Measurements from ENCODE around the gene LUZP1.

DNA sequence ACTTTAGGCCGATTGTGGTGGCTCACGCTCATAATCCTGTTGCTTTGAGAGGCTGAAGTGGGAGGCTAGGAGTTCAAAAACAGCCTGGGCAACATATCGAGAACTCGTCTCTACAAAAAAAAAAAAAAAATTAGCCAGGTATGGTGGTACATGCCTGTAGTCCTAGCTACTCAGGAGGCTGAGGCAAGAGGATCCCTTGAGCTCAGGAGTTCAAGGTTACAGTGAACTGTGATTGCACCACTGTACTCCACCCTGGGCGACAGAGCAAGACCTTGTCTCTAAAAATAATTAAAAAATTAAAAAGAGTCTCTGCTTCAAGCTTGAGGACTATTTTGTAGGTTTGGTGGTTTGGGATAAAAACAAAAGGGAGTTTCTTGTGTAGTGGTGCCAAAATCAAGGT lies 128.1 kb downstream of the LUZP1 start:
- TF ChIP-seq, protein P1, sequence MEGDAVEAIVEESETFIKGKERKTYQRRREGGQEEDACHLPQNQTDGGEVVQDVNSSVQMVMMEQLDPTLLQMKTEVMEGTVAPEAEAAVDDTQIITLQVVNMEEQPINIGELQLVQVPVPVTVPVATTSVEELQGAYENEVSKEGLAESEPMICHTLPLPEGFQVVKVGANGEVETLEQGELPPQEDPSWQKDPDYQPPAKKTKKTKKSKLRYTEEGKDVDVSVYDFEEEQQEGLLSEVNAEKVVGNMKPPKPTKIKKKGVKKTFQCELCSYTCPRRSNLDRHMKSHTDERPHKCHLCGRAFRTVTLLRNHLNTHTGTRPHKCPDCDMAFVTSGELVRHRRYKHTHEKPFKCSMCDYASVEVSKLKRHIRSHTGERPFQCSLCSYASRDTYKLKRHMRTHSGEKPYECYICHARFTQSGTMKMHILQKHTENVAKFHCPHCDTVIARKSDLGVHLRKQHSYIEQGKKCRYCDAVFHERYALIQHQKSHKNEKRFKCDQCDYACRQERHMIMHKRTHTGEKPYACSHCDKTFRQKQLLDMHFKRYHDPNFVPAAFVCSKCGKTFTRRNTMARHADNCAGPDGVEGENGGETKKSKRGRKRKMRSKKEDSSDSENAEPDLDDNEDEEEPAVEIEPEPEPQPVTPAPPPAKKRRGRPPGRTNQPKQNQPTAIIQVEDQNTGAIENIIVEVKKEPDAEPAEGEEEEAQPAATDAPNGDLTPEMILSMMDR (IDR thresholded peaks at IDR 0.05), result no peak
- no peak for TF ChIP-seq POLR2AphosphoS5 (IDR thresholded peaks at IDR 0.05; ENCODE audit: low read depth, low read length)
- TF ChIP-seq, protein P2, sequence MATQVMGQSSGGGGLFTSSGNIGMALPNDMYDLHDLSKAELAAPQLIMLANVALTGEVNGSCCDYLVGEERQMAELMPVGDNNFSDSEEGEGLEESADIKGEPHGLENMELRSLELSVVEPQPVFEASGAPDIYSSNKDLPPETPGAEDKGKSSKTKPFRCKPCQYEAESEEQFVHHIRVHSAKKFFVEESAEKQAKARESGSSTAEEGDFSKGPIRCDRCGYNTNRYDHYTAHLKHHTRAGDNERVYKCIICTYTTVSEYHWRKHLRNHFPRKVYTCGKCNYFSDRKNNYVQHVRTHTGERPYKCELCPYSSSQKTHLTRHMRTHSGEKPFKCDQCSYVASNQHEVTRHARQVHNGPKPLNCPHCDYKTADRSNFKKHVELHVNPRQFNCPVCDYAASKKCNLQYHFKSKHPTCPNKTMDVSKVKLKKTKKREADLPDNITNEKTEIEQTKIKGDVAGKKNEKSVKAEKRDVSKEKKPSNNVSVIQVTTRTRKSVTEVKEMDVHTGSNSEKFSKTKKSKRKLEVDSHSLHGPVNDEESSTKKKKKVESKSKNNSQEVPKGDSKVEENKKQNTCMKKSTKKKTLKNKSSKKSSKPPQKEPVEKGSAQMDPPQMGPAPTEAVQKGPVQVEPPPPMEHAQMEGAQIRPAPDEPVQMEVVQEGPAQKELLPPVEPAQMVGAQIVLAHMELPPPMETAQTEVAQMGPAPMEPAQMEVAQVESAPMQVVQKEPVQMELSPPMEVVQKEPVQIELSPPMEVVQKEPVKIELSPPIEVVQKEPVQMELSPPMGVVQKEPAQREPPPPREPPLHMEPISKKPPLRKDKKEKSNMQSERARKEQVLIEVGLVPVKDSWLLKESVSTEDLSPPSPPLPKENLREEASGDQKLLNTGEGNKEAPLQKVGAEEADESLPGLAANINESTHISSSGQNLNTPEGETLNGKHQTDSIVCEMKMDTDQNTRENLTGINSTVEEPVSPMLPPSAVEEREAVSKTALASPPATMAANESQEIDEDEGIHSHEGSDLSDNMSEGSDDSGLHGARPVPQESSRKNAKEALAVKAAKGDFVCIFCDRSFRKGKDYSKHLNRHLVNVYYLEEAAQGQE (IDR thresholded peaks at IDR 0.05; ENCODE audit: insufficient read depth in 1 of 2, low read depth in 2 of 2, low read length in 1 of 2), result no peak
- TF ChIP-seq SIN3A (IDR thresholded peaks at IDR 0.05; ENCODE audit: borderline replicate concordance, insufficient read depth, low read depth, low read length), result no peak

Data from Panc1 (cell line).